Measurements from ENCODE around the gene SLC25A33. TPM values are rescaled to one million over a fixed set of nuclear protein-coding genes. Genes with fewer than 3 reads are reported as not detected.
"Not testable (repeated sequence)": the region's sequence is repeated elsewhere in the genome, so short reads cannot be mapped to it uniquely, and the experiment has no call there.

The SLC25A33 gene
- total and polyA plus RNA-seq, 2 experiments from 2014 or later: 10.4 to 12.3 TPM

DNA sequence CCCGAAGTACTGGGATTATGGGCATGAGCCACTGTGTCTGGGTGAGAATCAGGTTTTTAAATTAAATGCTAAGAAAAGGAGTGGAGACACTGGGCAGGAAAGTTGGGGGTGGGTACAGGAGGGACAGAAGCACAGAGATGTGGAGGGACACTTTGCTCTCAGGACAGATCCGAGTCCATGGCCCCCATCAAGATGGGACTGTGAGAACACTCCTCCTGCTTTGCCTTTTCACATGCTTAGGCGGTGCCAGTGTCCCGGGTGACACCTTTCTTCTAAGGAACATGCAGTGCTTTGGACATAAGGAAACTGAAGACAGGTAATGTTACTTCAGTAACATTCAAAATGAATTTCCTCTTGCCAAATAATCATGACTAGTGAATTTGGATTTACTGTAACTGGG is 16.7 kb downstream of the SLC25A33 start:
- DNase-seq (ENCODE audit: low read depth in 1 of 2, low spot score in 1 of 2): no peak
- peaks cover 9% of the 10 kb centered on the region for H3K36me3 ChIP-seq
- no peak overlapping the region for H3K4me3 ChIP-seq
- no peaks in the 10 kb centered on the region for H3K27me3 ChIP-seq
- H3K27ac ChIP-seq: no peak overlapping the region
- no peaks in the 10 kb centered on the region for H3K9me3 ChIP-seq (ENCODE audit: low read depth)
- H3K4me1 ChIP-seq (ENCODE audit: low read depth): peaks cover 26% of the 10 kb centered on the region
- TF ChIP-seq, protein P1, sequence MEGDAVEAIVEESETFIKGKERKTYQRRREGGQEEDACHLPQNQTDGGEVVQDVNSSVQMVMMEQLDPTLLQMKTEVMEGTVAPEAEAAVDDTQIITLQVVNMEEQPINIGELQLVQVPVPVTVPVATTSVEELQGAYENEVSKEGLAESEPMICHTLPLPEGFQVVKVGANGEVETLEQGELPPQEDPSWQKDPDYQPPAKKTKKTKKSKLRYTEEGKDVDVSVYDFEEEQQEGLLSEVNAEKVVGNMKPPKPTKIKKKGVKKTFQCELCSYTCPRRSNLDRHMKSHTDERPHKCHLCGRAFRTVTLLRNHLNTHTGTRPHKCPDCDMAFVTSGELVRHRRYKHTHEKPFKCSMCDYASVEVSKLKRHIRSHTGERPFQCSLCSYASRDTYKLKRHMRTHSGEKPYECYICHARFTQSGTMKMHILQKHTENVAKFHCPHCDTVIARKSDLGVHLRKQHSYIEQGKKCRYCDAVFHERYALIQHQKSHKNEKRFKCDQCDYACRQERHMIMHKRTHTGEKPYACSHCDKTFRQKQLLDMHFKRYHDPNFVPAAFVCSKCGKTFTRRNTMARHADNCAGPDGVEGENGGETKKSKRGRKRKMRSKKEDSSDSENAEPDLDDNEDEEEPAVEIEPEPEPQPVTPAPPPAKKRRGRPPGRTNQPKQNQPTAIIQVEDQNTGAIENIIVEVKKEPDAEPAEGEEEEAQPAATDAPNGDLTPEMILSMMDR (IDR thresholded peaks at IDR 0.05; ENCODE audit: low read depth, low read length): no peak

DNA sequence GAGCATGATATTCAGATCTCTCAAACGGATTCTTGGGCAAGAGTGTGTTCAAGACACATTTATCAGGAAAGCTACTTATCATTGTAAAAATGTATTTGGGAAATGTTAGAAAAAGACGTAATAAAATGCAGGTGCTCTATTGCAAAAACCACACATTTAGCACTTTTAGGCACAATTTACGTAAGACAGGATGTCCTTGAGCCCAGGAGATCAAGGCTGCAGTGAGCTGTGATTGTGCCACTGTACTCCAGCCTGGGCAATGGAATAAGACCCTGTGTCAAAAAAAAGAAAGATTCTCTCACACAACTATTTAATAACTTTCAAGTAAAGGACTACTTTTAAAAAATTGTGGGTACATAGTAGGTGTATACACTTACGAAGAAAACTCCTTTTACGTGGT is 18.4 kb downstream of the SLC25A33 start:
- Histone ChIP-seq H3K4me3 (no peak overlapping the region), H3K4me1 (ENCODE audit: low read depth) (peaks cover 26% of the 10 kb centered on the region), H3K27me3 (no peaks in the 10 kb centered on the region), H3K36me3 (peaks cover 9% of the 10 kb centered on the region), H3K9me3 (ENCODE audit: low read depth) (no peaks in the 10 kb centered on the region), H3K27ac (peak overlapping the region; percentile 93)
- TF ChIP-seq, protein P1 (IDR thresholded peaks at IDR 0.05; ENCODE audit: low read depth, low read length): no peak
- DNase-seq (ENCODE audit: low read depth in 1 of 2, low spot score in 1 of 2): no peak

DNA sequence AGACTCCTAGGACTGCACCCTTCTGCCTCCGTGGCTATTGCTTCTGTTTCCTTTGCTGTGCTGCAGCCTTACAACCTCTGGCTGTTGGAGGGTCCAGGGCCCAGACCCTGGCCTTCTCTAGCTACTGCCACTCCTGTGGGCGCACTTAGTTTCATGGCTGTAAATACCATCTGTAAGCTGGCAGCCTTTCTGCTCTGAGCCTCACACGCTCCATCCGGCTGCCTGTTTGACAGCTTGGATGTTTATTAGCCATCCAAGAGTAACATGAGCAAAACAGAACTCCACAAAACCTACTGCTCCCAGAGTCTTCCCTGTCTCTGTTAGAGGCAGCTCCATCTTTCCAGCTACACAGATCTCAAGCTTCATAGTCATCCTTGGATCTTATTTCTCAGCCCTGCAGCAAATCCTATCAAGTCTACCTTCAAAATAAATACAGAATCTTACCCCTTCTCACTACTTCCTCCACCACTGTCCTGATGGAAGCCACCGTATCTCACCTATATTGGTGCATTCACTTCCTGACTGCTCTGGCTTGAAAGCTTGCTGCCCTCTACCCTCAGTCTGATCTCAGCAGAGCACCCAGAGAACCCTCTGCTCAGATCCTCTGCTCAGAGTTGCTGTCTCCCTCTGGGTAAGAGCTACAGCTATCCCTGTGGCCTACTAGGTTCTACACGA is 19.1 kb downstream of the SLC25A33 start:
- H3K36me3 ChIP-seq: peaks cover 9% of the 10 kb centered on the region
- no peak for DNase-seq (ENCODE audit: low read depth in 1 of 2, low spot score in 1 of 2)
- TF ChIP-seq, protein P1 (IDR thresholded peaks at IDR 0.05; ENCODE audit: low read depth, low read length): no peak
- no peaks in the 10 kb centered on the region for H3K9me3 ChIP-seq (ENCODE audit: low read depth)
- peaks cover 26% of the 10 kb centered on the region for H3K4me1 ChIP-seq (ENCODE audit: low read depth)
- no peaks in the 10 kb centered on the region for H3K27me3 ChIP-seq
- H3K4me3 ChIP-seq: no peak overlapping the region
- peak overlapping the region; percentile 93 for H3K27ac ChIP-seq

DNA sequence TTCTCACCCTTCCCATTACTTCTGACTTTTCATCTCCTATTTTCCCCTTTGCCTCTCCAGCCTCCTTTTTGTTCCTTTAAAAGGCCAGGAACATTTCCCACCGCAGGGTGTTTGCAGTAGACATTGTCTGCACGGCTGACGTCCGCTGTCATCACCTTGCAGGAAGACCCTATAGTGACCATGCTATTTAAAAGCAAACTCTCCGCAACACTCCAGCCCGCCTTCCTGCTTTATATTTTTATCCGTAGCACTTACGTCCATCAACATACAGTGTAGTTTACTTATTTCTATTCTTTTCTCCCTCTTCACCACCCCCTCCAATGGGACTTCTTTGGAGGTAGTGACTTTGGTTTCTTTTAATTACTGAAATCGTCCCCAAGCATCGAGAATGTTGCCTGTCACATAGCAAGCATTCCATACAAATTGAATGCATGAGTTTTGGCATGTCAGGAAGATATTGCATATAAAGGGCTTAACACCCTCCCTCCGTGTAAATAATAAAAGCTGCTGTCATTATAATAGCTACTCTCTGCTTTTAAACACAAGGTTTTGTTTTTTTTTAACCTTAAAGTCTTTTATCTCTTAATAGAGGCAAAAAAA is 19.8 kb downstream of the SLC25A33 start:
- TF ChIP-seq, protein P1 (IDR thresholded peaks at IDR 0.05; ENCODE audit: low read depth, low read length): no peak
- peak in 1 of 2 donors; percentile 81 for DNase-seq (ENCODE audit: low read depth in 1 of 2, low spot score in 1 of 2)
- no peaks in the 10 kb centered on the region for H3K9me3 ChIP-seq (ENCODE audit: low read depth)
- H3K4me3 ChIP-seq: no peak overlapping the region
- peaks cover 9% of the 10 kb centered on the region for H3K36me3 ChIP-seq
- peaks cover 26% of the 10 kb centered on the region for H3K4me1 ChIP-seq (ENCODE audit: low read depth)
- no peaks in the 10 kb centered on the region for H3K27me3 ChIP-seq
- H3K27ac ChIP-seq: peak overlapping the region; percentile 93

DNA sequence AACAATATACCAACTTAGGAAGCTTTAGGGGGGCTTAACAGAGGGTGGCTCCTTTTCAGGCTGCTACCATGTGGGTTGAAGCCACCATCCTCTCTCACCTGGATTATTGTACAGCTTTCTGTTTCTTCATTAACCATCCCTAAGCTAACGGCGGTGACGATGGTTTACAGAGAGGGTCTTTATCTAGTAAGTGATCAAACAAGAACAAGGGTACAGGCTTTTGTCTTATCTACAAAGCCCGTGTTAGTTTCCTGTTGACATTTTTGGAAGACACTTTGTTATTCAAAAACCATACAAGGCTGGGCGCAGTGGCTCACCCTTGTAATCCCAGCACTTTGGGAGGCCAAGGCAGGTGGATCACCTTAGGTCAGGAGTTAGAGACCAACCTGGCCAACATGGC is 20.4 kb downstream of the SLC25A33 start:
- Histone ChIP-seq H3K36me3 (peaks cover 9% of the 10 kb centered on the region), H3K4me1 (ENCODE audit: low read depth) (peaks cover 26% of the 10 kb centered on the region), H3K9me3 (ENCODE audit: low read depth) (no peaks in the 10 kb centered on the region), H3K4me3 (no peak overlapping the region), H3K27me3 (no peaks in the 10 kb centered on the region), H3K27ac (peak overlapping the region; percentile 93)
- TF ChIP-seq, protein P1 (IDR thresholded peaks at IDR 0.05; ENCODE audit: low read depth, low read length): no peak
- DNase-seq (ENCODE audit: low read depth in 1 of 2, low spot score in 1 of 2): no peak

DNA sequence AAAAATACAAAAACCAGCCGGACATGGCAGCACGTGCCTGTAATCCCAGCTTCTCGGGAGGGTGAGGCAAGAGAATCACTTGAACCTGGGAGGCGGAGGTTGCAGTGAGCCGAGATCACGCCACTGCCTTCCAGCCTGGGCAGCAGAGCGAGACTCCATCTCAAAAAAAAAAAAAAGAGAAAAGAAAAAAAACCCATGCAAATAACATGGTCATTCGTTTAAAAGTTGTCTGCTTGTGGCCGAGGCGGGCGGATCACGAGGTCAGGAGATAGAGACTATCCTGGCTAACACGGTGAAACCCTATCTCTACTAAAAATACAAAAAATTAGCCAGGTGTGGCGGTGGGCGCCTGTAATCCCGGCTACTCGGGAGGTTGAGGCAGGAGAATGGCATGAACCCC is 20.8 kb downstream of the SLC25A33 start:
- not testable (repeated sequence) for DNase-seq (ENCODE audit: low read depth in 1 of 2, low spot score in 1 of 2); H3K36me3 ChIP-seq

More for the DNA sequence above, 20.8 kb downstream of the SLC25A33 start:
- H3K27me3 ChIP-seq; H3K9me3 ChIP-seq (ENCODE audit: low read depth); H3K4me3 ChIP-seq: not testable (repeated sequence)
- H3K27ac ChIP-seq: peak overlapping the region; percentile 93
- H3K4me1 ChIP-seq (ENCODE audit: low read depth): peaks cover 26% of the 10 kb centered on the region
